ENCODE results near the gene CGNL1.

GRCh38 chr15:57572468-57572867, 196.2 kb downstream of the CGNL1 start:
- TF ChIP-seq ZNF777 (tag by site-specific recombination; IDR thresholded peaks at IDR 0.05; ENCODE audit: borderline replicate concordance) (no peak), ZNF157 (tag by site-specific recombination; IDR thresholded peaks at IDR 0.05) (no peak), KLF9 (tag by site-specific recombination; IDR thresholded peaks at IDR 0.05; ENCODE audit: low read depth) (no peak), PBX3 (CRISPR knock-in tag; IDR thresholded peaks at IDR 0.05) (no peak), ZSCAN23 (tag by site-specific recombination; IDR thresholded peaks at IDR 0.05) (no peak), ZNF133 (tag by site-specific recombination; IDR thresholded peaks at IDR 0.05) (no peak), ZNF274 (IDR thresholded peaks at IDR 0.05; ENCODE audit: low read length) (no peak), ZNF274 (tag by site-specific recombination; IDR thresholded peaks at IDR 0.05; ENCODE audit: borderline replicate concordance) (no peak), KLF10 (tag by site-specific recombination; IDR thresholded peaks at IDR 0.05) (no peak), WT1 (tag by site-specific recombination; IDR thresholded peaks at IDR 0.05) (no peak)
- TF ChIP-seq, protein P1, sequence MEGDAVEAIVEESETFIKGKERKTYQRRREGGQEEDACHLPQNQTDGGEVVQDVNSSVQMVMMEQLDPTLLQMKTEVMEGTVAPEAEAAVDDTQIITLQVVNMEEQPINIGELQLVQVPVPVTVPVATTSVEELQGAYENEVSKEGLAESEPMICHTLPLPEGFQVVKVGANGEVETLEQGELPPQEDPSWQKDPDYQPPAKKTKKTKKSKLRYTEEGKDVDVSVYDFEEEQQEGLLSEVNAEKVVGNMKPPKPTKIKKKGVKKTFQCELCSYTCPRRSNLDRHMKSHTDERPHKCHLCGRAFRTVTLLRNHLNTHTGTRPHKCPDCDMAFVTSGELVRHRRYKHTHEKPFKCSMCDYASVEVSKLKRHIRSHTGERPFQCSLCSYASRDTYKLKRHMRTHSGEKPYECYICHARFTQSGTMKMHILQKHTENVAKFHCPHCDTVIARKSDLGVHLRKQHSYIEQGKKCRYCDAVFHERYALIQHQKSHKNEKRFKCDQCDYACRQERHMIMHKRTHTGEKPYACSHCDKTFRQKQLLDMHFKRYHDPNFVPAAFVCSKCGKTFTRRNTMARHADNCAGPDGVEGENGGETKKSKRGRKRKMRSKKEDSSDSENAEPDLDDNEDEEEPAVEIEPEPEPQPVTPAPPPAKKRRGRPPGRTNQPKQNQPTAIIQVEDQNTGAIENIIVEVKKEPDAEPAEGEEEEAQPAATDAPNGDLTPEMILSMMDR (tag by site-specific recombination; IDR thresholded peaks at IDR 0.05), result no peak
- TF ChIP-seq, protein P2, sequence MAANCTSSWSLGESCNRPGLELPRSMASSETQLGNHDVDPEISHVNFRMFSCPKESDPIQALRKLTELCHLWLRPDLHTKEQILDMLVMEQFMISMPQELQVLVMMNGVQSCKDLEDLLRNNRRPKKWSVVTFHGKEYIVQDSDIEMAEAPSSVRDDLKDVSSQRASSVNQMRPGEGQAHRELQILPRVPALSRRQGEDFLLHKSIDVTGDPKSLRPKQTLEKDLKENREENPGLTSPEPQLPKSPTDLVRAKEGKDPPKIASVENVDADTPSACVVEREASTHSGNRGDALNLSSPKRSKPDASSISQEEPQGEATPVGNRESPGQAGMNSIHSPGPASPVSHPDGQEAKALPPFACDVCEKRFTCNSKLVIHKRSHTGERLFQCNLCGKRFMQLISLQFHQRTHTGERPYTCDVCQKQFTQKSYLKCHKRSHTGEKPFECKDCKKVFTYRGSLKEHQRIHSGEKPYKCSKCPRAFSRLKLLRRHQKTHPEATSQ (tag by site-specific recombination; IDR thresholded peaks at IDR 0.05), result no peak
